HG02610 (cell line): ENCODE results near the gene PAX9.
"Not testable (repeated sequence)": the region's sequence is repeated elsewhere in the genome, so short reads cannot be mapped to it uniquely, and the experiment has no call there.

ENCODE experiments used
- ATAC-seq: cut with Tn5 transposase; IDR thresholded peaks from one replicate; pipeline ENCODE4 v1.9.1; 2021; ENCODE audit warnings: mild to moderate bottlenecking, moderate library complexity; ENCODE audit not compliant: unreplicated experiment

Gene PAX9

GRCh38 chr14:36672095-36672494, 10.4 kb downstream of the PAX9 start:
- no peak for ATAC-seq

- no peak for ATAC-seq
Measured at GRCh38 chr14:36674659-36675058, 13.0 kb downstream of the PAX9 start.

GRCh38 chr14:36675581-36675980, 13.9 kb downstream of the PAX9 start:
- no peak for ATAC-seq

GRCh38 chr14:36676236-36676635, 14.6 kb downstream of the PAX9 start:
- ATAC-seq = no peak

GRCh38 chr14:36682338-36682737, 20.7 kb downstream of the PAX9 start:
- no peak for ATAC-seq

GRCh38 chr14:36683083-36683724, 21.5 kb downstream of the PAX9 start:
- ATAC-seq = no peak

GRCh38 chr14:36684946-36685345, 23.3 kb downstream of the PAX9 start:
- no peak for ATAC-seq

- ATAC-seq = no peak
Measured at GRCh38 chr14:36690311-36691040, 28.8 kb downstream of the PAX9 start.

GRCh38 chr14:36699420-36699819, 37.8 kb downstream of the PAX9 start:
- not testable (repeated sequence) for ATAC-seq

GRCh38 chr14:36700651-36701050, 39.0 kb downstream of the PAX9 start:
- no peak for ATAC-seq

- ATAC-seq = no peak
Measured at GRCh38 chr14:36701132-36701531, 39.5 kb downstream of the PAX9 start.

GRCh38 chr14:36702474-36702873, 40.8 kb downstream of the PAX9 start:
- no peak for ATAC-seq

GRCh38 chr14:36707570-36707969, 45.9 kb downstream of the PAX9 start:
- ATAC-seq = no peak

- ATAC-seq = no peak
Measured at GRCh38 chr14:36713960-36714703, 52.5 kb downstream of the PAX9 start.

- no peak for ATAC-seq
Measured at GRCh38 chr14:36716614-36717184, 55.0 kb downstream of the PAX9 start.

- no peak for ATAC-seq
Measured at GRCh38 chr14:36717363-36717762, 55.7 kb downstream of the PAX9 start.

GRCh38 chr14:36718216-36718615, 56.6 kb downstream of the PAX9 start:
- ATAC-seq = no peak

GRCh38 chr14:36719823-36720222, 58.2 kb downstream of the PAX9 start:
- no peak for ATAC-seq

GRCh38 chr14:36720657-36721056, 59.0 kb downstream of the PAX9 start:
- ATAC-seq = no peak

GRCh38 chr14:36721877-36722276, 60.2 kb downstream of the PAX9 start:
- no peak for ATAC-seq

GRCh38 chr14:36723530-36723929, 61.9 kb downstream of the PAX9 start:
- no peak for ATAC-seq

- no peak for ATAC-seq
Measured at GRCh38 chr14:36724162-36724561, 62.5 kb downstream of the PAX9 start.
